HG02938 (cell line): ENCODE results near the gene GIMAP6.
"Not testable (repeated sequence)": the region's sequence is repeated elsewhere in the genome, so short reads cannot be mapped to it uniquely, and the experiment has no call there.

Experiments used
- ATAC-seq: cut with Tn5 transposase; IDR thresholded peaks from one replicate; pipeline ENCODE4 v1.9.1; 2021; ENCODE audit warnings: mild to moderate bottlenecking, moderate library complexity; ENCODE audit not compliant: unreplicated experiment

The GIMAP6 gene

DNA sequence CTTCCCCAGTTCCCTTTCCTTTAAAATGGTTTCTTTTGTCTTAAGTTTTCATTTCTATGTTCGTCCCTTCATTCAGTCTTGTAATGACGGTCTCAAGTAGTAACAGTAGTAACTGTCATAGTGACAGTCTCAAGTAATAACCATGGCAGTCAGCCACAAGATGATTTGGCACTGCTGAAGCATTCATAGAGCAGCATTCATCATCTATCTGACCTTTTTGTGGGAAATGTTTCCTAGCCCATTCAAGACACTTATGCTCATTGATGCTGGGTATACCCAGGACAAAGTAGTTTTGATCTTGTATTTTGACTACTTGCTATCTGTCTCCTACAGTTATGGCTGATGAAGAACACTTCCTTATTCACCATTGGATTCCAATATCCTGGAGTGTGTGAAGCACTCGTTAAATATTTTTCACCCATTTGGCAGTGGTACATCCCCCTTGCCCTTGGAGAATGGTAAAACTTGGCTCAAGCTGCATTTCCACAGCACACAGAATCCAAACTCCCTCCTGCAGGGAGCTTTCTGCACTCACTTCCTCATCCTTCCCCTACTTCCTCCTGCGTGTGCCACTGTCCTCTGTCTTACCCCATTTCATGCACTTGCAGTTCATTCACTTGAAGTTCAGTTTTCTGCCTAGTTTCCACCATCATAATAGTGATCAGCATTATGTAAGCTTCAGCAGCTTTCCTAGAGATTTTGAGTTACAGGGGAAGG lies 46.0 kb downstream of the GIMAP6 start:
- ATAC-seq: no peak

DNA sequence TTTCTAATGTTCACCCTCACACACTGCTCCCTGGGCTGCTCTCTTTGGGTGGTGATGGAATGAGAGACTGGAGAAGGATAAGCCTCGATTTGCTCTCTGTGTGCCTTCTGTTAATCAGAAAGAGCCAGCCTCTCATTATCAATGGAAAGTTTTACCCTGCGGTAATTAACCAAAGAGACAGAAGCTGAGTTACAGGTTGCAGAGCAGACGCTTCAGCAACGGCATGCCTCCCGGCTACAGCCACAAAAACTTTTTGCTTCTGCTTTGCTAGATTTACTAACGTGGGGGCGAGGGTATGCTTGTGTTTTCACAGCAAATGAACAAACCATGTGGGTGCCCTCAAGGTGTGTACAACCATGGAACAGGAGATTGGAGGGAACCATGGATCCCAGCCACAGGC lies 47.0 kb downstream of the GIMAP6 start:
- ATAC-seq: no peak

GRCh38 chr7:150580638-150581394 lies 51.4 kb downstream of the GIMAP6 start:
- ATAC-seq: no peak

DNA sequence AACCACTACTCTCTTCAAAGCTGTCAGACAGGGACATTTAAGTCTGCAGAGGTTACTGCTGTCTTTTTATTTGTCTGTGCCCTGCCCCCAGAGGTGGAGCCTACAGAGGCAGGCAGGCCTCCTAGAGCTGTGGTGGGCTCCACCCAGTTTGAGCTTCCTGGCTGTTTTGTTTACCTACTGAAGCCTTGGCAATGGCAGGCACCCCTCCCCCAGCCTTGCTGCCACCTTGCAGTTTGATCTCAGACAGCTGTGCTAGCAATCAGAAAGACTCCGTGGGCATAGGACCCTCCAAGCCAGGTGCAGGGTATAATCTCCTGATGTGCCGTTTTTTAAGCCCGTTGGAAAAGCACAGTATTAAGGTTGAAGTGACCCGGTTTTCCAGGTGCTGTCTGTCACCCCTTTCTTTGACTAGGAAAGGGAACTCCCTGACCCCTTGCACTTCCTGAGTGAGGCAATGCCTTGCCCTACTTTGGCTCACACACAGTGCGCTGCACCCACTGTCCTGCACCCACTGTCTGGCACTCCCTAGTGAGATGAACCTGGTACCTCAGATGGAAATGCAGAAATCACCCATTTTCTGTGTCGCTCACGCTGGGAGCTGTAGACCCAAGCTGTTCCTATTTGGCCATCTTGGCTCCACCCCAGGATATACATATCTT lies 52.1 kb downstream of the GIMAP6 start:
- not testable (repeated sequence) for ATAC-seq
